HG03045 (cell line): ENCODE results near the gene SVIP.

Experiments
- ATAC-seq: cut with Tn5 transposase; IDR thresholded peaks from one replicate; pipeline ENCODE4 v1.9.1; 2021; ENCODE audit warnings: mild to moderate bottlenecking, moderate library complexity; ENCODE audit not compliant: unreplicated experiment

SVIP gene

DNA sequence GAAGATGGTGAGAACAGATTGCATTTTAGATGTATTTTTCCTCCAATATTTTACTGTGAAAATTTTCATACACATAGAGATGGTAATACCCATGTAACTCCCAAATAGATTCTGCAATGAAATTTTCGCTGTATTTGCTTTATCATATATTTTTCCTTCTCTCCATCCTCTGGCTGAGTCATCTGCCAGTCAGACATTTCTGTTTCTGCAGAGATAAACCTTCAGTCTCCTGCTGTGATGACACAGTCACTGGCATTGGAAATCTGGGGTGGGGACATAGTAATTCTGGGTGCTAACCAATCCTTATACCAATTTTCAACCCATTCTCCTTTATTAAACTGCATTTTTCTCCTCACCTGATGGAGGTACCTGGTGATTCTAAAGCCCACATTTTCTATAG is 33.7 kb downstream of the SVIP start:
- ATAC-seq = no peak

DNA sequence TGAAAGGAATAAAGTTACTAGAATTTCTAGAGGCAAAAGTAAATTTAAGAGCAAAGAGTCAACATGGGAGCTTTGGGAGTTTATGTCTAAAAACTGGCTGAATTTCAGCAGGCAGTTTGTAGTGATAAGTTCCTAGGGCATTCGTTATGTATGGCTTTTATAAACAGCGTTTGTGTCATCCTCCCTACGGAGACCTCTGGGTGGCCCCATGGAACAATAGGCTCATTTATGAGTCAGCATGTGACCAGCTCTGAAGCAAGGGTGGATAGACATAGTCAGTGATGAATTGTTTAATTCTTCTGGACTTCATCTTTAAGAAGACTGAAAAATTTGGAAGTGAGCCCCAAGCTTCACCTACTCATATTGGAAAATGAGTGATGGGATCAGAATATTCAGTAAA is 37.1 kb downstream of the SVIP start:
- no peak for ATAC-seq

DNA sequence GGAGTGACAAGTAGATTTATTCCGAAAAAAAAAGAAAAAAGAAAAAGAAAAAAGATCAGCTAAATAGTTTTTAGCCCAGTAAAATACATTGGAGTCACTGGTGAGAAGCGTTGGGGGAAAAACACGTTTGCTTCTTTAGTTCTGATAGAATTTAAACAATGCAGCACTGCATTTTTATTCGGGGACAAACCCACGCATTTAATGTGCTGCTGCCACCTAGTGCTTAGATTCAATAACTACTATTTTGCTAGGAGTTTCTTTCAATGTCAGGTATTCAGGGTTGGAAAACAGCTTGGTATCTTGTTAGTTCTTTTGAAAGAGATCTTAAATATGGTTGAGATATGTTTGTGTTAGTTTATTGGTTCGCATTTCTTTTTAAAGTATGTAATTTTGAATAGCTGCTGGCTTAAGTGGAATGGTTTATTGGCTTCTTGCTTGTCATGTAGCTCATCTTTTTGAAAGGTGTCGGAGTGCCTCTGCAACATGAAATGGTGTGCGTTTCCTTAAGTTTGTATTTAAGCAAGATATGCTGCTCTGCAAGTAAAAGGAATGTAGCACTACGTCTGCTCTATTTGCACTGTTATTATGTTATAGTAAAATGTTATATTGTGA is 41.9 kb downstream of the SVIP start:
- no peak for ATAC-seq

DNA sequence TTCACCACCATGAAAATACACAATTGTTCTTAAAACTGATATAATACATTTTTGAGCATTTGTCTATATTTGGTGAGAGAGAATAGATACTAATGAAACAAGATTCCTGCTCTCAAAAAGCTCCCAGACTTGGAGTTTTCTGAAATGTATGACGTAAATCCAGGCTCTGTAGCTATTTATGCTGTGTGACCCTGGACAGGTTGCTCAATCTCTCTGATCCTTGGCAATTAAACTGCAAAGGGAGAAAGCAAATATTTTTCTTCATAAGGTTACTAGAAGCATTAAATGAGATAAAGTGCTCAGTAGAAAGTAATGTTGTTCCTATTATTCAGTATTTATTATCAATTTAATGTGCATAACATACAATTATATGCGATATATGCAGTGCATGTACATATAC is 42.5 kb downstream of the SVIP start:
- ATAC-seq = no peak

DNA sequence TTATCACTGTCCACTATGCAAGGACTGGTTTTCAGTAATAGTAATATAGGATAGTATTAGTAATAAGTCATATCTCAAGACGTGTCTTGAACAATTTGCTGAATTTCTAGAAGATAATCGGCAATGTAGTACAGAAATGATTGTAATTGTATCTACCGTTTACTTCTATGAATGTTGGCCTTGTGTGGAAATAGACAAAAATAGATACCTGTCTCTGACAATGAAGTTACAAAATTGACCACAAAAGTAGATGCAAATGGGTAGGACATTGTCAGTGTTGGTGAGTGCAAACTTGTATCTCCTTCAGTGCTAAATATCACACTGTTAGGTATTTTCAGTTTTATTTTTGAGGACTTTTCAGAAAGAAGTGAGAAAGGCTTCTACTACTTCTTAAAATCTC is 43.1 kb downstream of the SVIP start:
- peak; percentile 94 for ATAC-seq

DNA sequence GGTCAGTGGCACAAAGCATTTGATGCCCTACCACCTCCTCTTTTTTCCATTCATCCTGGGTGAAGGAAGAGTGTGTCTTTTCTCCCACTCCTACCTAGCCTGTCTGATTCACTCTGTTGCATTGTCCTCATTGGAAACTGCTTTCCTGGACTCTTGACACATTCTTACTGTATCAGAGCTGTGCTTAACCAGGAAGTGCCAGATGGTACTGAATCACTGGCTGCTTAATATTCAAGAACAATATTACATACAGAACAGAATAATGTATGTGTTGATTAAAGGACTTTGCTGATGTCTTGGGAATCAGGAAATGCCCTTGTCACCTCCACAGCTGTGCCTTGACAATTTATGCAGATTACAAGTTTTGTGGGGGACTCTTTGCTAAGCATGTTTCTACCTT is 44.4 kb downstream of the SVIP start:
- no peak for ATAC-seq

DNA sequence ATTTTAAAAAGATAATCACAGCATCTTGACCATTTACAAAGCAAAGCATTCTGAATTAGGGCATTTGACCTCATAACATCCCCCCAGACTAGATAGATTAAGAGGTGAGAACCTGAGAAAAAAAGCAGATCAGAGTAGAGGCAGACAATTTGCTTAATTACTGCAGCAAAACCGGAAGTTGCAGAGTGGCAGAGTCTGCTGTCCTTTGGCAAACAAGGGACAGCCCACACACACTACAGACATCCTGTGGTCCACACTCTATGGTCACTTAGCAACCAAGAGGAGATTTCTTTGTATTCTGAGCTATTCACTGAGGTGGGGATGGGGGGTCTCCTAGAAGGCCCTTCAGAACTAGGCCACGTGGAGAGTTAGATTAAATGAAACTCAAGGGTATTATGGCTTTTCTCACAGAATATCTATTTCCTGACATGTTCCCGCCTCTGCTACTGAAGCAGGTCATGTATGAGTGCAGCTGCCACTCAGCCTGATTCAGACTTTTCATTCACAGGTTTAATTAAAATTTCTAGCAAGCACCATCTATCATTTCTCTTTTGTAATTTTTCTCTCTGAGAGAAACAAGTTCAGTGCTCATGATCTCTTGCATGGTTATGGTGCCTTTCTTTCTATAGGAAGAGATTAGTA is 48.5 kb downstream of the SVIP start:
- ATAC-seq = peak; percentile 80

DNA sequence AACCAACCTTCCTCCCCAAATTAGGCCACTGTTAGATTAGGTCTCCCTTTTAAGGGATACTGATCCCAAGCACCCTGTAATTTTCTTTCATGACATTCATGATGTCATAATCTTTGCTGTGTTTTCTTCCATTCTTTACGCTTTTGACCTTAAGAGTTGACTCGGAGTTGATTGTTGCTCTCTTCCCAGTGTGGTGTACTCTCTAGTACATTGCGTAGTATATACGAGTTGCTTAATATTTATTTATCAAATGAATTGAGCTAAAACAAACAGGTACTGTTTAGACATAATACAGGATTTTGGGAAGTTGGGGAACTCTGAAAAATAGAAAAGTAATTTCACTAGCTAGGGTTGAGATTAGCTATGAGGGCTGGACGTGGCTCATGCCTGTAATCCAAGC is 49.8 kb downstream of the SVIP start:
- ATAC-seq = no peak

DNA sequence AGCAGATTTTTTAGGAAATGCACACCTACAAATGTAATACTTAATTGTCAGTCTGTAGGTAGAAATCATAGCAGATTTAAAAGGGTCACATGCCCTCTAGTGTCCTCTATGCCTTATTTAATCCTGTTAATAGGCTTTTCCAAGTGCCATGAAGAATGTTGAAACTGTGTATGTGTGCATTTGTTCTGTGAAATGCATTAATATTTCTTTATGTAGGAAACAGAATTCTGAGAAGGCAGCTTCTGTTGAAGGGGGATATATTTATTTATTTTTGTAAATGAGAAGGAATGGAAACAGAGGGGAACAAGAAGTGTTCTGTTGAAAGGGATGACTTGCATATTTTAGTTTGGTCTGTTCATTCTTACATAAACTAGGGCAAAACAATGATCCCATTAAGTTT is 51.0 kb downstream of the SVIP start:
- ATAC-seq = no peak

DNA sequence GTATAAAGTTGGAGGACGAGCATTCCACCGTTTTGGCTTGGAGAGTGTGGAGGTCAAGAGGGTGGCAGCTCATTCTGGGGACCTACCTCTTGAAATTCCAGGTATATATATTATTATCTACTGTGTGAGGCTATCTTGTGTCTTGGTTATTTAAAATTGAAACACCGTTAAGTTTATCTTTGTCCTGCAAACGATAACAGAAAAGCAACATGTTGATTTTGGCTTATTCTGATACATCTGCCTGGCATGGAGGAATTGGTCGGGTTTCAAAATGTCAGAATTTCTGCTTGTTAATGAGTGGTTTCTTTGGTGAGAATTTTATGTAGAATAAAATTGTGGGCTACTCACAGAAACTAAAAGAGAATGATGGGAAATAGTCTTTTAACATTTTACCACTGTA is 54.4 kb downstream of the SVIP start:
- no peak for ATAC-seq

DNA sequence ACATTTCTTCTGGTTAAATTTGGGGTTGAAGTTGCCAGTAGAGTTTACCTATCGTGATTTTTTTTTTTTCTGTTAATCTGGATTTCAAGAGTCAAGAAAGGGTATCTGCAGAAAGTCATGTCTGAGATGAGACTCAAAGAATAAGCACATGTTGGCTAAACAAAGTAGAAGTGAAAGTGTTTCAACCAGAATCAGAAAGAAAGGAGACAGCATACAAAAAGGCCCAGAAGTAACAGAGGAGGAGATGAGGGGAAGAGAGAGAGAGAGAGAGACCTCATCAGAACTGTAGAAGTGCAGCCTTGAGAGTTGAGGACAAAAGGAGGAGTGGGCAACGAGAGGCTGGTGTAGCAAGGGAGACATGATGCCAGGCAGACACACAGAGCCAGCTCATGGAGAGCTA is 54.9 kb downstream of the SVIP start:
- ATAC-seq = no peak

DNA sequence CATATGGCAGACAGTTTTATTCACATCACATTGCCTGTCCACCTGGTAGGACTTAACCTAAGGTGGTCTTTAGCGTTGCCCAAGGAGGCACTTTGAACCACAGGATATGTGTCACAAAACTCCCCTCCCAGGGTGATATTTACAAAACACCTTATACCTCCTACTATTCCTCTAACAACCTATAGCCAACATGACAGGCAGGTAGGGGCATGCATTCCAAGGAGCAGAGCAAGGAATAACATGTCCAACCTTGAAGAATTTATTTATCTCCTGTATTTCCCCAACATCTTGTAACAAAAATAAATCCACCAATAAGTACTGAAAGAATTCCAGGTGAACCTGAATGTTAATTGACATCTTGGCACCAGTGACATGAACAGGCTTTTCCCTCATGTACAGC is 60.5 kb downstream of the SVIP start:
- ATAC-seq = no peak
